Neutrophil (primary cell): ENCODE results near the gene HIPK2.

Source experiments
- H3K27ac ChIP-seq: fragments of 200-600 bp; sonication (generic); 2 replicates; pipeline ENCODE4 v1.5.1; 2016; ENCODE audit warnings: mild to moderate bottlenecking, moderate library complexity
- H3K27me3 ChIP-seq: fragments of 200-600 bp; sonication (generic); 2 replicates; pipeline ENCODE4 v1.6.0; 2016; ENCODE audit warnings: mild to moderate bottlenecking
- H3K36me3 ChIP-seq: fragments of 200-600 bp; sonication (generic); 2 replicates; pipeline ENCODE4 v1.5.1; 2017
- H3K4me1 ChIP-seq, 2 experiments: fragments of 200-600 bp in 1 of 2; sonication (generic) in 1 of 2; 1 replicate in 1 of 2; 2 replicates in 1 of 2; pipeline versions ENCODE4 v1.5.1 to v1.6.1; 2013 to 2016; ENCODE audit warnings: low read depth in 1 of 2, low read length in 1 of 2, mild to moderate bottlenecking in 1 of 2, moderate library complexity in 1 of 2; ENCODE audit not compliant: control insufficient read depth in 1 of 2, insufficient read depth in 1 of 2
- H3K4me3 ChIP-seq, 2 experiments: fragments of 200-600 bp in 1 of 2; sonication (generic) in 1 of 2; 1 replicate in 1 of 2; 2 replicates in 1 of 2; pipeline ENCODE4 v1.5.1; 2013 to 2016; ENCODE audit warnings: low read depth in 1 of 2, low read length in 1 of 2, mild to moderate bottlenecking in 1 of 2, moderate library complexity in 1 of 2
- H3K9me3 ChIP-seq: fragments of 200-600 bp; sonication (generic); 2 replicates; pipeline ENCODE4 v1.5.1; 2016
- TF ChIP-seq, protein P1 (sequence below): fragments of 200-600 bp; sonication (generic); IDR thresholded peaks from 2 replicates; pipeline ENCODE4 v1.5.1; 2016; ENCODE audit warnings: antibody characterized with exemption

HIPK2 gene

DNA sequence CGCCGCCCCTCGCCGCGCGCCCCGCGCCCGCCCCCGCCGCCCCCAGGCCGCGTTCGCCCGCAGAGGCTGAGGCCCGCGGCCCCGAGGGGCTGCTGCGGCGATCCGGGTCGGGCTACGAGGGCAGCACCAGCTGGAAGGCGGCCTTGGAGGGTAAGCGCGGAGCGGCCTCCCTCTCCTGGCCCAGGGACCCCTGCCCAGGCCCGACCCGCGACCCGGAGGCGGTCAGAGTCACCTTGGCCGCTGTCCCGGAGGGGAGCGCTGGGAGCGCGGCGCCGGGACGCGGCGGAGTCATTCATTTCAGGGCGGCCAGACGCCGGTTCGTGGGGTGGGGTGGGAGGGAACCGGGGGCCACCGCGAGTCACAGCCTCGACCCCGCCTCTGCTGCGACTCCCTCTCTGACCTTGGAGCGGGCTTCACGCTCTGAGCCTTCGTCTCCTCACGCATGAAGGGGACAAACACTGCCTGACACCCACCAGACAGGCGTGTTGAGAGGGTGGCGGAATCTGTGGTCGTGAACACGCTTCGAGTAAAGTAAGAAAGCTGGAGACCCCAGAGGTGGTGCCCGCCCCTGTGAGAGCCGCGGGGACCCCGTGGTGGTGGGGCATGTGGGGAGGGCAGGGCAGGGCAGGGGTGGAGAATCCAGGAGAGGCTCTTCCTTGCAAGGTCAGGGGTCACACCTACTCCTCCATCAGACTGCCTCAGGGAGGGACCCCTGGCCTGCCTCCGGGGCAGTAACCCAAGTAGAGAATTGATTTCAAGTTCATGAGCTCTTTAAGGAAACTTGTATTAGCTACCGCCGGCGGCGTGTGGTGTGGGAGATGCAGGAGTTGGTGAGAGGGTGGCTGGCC, 253.6 kb downstream of the HIPK2 start:
- Histone ChIP-seq H3K36me3 (no peaks in the 10 kb centered on the region), H3K27me3 (peaks cover 76% of the 10 kb centered on the region), H3K9me3 (no peaks in the 10 kb centered on the region), H3K27ac (no peak overlapping the region), H3K4me3 (no peak overlapping the region), H3K4me1 (no peaks in the 10 kb centered on the region)
- TF ChIP-seq, protein P1, sequence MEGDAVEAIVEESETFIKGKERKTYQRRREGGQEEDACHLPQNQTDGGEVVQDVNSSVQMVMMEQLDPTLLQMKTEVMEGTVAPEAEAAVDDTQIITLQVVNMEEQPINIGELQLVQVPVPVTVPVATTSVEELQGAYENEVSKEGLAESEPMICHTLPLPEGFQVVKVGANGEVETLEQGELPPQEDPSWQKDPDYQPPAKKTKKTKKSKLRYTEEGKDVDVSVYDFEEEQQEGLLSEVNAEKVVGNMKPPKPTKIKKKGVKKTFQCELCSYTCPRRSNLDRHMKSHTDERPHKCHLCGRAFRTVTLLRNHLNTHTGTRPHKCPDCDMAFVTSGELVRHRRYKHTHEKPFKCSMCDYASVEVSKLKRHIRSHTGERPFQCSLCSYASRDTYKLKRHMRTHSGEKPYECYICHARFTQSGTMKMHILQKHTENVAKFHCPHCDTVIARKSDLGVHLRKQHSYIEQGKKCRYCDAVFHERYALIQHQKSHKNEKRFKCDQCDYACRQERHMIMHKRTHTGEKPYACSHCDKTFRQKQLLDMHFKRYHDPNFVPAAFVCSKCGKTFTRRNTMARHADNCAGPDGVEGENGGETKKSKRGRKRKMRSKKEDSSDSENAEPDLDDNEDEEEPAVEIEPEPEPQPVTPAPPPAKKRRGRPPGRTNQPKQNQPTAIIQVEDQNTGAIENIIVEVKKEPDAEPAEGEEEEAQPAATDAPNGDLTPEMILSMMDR: no peak

DNA sequence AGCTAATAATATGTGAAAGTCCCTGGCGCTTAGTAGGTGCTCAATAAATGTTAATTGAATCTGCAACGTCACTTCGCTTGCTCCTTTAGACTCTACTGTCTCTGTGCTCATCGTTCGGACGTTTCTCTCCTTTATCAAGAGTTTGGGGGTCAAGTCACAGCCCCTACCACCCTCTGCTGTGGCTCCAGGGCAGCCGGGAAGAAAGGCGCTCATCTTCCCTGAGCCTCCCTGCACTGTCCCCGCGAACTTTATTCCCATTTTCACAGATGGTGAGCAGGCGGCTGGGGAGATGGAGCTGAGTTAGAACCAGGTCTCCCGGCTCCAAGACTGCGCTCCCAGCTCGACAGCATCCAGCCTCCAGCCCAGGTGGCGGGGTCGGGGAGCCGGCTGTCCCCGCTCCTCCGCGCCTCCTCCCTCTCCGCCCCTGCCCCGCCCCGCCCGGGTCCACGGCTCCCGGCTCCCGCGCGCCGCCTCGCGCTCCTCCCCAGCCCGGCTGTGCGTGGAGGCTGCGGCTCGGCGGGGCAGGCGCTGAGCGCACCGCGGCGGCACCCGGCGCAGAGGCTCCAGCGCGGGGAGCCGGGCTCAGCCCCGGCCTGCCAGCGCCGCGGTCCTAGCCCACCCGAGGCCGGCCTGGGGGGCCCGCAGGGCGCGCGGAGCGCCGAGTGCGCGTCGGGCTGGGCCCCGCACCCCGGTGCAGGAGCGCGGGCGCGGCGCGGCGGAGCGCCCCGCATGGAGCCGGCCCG, 254.4 kb downstream of the HIPK2 start, which contains the start of gene CLEC2L:
CLEC2L (plus strand) TSS at position 487 of the 743 bp plus-strand sequence; CDS start at position 730, 243 bp downstream.
- Histone ChIP-seq H3K4me1 (no peaks in the 10 kb centered on the region), H3K4me3 (no peak within 1 kb of the TSS), H3K36me3 (no peaks in the 10 kb centered on the region), H3K27ac (no peak within 1 kb of the TSS), H3K9me3 (no peaks in the 10 kb centered on the region), H3K27me3 (peaks cover 71% of the 10 kb centered on the region)
- TF ChIP-seq, protein P1: no peak

DNA sequence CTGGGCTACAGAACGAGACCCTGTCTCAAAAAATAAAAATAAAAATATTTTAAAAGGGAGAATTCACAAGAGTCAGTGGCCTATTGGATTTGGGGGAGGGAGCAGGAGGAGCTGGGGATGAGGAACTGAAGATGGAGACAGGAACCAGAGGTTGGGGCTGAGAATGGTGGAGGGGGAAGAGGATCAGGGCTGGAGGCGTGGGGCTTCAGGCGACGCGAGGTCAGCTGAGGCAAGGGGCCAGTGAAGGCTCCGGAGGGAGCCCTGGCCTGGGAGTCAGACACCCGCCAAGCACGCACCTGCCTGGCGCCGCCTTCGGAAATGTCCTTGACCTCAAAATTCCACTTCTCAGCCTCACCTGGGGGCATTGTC, 255.0 kb downstream of the HIPK2 start:
- Histone ChIP-seq H3K4me1 (no peaks in the 10 kb centered on the region), H3K9me3 (no peaks in the 10 kb centered on the region), H3K4me3 (no peak overlapping the region), H3K27ac (no peak overlapping the region), H3K36me3 (no peaks in the 10 kb centered on the region), H3K27me3 (peaks cover 73% of the 10 kb centered on the region)
- TF ChIP-seq, protein P1: no peak

DNA sequence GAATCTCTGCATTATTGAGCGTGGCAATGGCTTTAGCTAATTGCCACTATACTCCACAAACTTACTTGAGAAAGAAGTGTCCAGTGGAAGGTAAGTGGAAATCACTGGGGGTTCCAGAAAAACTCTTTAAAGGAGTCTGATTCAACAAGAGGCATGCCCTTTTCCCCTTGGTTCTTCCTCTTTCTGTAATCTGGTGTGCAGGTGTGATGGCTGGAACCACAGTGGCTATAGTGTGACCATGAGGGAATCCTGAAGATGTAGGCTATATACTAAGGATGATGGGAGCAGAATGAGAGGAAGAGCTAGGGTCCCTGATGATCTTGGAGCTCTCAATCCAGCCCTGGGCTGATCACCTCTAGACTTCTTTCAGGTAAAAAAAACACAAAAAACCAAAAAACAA, 256.4 kb downstream of the HIPK2 start:
- Histone ChIP-seq H3K36me3 (no peaks in the 10 kb centered on the region), H3K4me1 (no peaks in the 10 kb centered on the region), H3K27ac (no peak overlapping the region), H3K4me3 (no peak overlapping the region), H3K9me3 (no peaks in the 10 kb centered on the region), H3K27me3 (peaks cover 62% of the 10 kb centered on the region)
- TF ChIP-seq, protein P1: no peak

DNA sequence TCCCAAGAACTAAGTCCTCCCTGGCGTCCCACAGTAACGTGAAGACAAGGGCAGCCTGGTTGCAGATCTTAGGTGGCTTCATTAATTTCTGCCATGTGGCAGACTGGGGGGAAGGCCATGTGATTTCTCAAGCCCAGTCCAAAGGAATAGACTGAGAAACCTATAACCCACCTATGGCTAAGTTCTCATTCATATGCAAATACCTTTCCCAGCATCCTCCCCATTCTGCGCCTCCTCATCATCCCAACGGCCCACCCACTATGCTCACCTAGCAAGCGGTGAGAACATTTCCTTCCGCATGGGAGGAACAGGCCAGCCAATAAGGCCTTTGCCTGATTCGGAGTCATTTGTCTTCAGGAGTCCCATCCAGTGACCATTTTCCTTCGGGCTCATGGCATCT, 262.5 kb downstream of the HIPK2 start:
- no peaks in the 10 kb centered on the region for H3K36me3 ChIP-seq
- no peaks in the 10 kb centered on the region for H3K9me3 ChIP-seq
- no peak overlapping the region for H3K4me3 ChIP-seq
- H3K27ac ChIP-seq: no peak overlapping the region
- H3K4me1 ChIP-seq: no peaks in the 10 kb centered on the region
- H3K27me3 ChIP-seq: peaks cover 10% of the 10 kb centered on the region
- TF ChIP-seq, protein P1: no peak
